H9 (cell line): ENCODE results near the gene DSCAM. TPM values are rescaled to one million over a fixed set of nuclear protein-coding genes. Genes with fewer than 3 reads are reported as not detected.

Experiments
- DNase-seq: peaks from one replicate; pipeline ENCODE4 v3.0.0-alpha.2; 2017
- H2AFZ ChIP-seq: one replicate; pipeline ENCODE4 v1.6.1; 2013; ENCODE audit warnings: mild to moderate bottlenecking, low read length, control low read depth, moderate library complexity
- H2AK5ac ChIP-seq: 2 replicates; pipeline ENCODE4 v1.6.1; 2013; ENCODE audit warnings: low read length, control low read depth, mixed read lengths; ENCODE audit not compliant: insufficient read length
- H2BK120ac ChIP-seq: one replicate; pipeline ENCODE4 v1.6.1; 2013; ENCODE audit warnings: low read depth, mild to moderate bottlenecking, low read length, control low read depth, inconsistent platforms; ENCODE audit not compliant: poor library complexity, severe bottlenecking
- H2BK12ac ChIP-seq: 2 replicates; pipeline ENCODE4 v1.6.1; 2013; ENCODE audit warnings: low read length, control low read depth, mixed read lengths, low read depth; ENCODE audit not compliant: insufficient read length
- H2BK15ac ChIP-seq: 2 replicates; pipeline ENCODE4 v1.6.1; 2013; ENCODE audit warnings: low read depth, low read length, control low read depth
- H2BK20ac ChIP-seq: one replicate; pipeline ENCODE4 v1.6.1; 2013; ENCODE audit warnings: low read depth, mild to moderate bottlenecking, low read length, control low read depth, inconsistent platforms; ENCODE audit not compliant: poor library complexity, severe bottlenecking
- H2BK5ac ChIP-seq: 2 replicates; pipeline ENCODE4 v1.6.1; 2013; ENCODE audit warnings: low read length, control low read depth, mixed read lengths; ENCODE audit not compliant: insufficient read length
- H3K14ac ChIP-seq: 2 replicates; pipeline ENCODE4 v1.6.1; 2013; ENCODE audit warnings: low read length, control low read depth; ENCODE audit not compliant: insufficient read depth
- H3K18ac ChIP-seq: 2 replicates; pipeline ENCODE4 v1.6.1; 2013; ENCODE audit warnings: low read depth, mild to moderate bottlenecking, mixed read lengths, low read length, control low read depth; ENCODE audit not compliant: insufficient read length
- H3K23ac ChIP-seq: 2 replicates; pipeline ENCODE4 v1.6.1; 2013; ENCODE audit warnings: low read length, control low read depth, mixed read lengths, low read depth; ENCODE audit not compliant: insufficient read length
- H3K23me2 ChIP-seq: 2 replicates; pipeline ENCODE4 v1.6.1; 2013; ENCODE audit warnings: low read depth, mild to moderate bottlenecking, mixed read lengths, low read length, control low read depth; ENCODE audit not compliant: insufficient read length, poor library complexity, severe bottlenecking
- H3K27ac ChIP-seq: 2 replicates; pipeline ENCODE4 v1.5.1; 2013; ENCODE audit warnings: low read length, control low read depth, mixed read lengths, low read depth; ENCODE audit not compliant: insufficient read length
- H3K27me3 ChIP-seq: 2 replicates; pipeline ENCODE4 v1.6.1; 2013; ENCODE audit warnings: low read length, control low read depth, inconsistent platforms; ENCODE audit not compliant: insufficient read depth
- H3K4ac ChIP-seq: 2 replicates; pipeline ENCODE4 v1.6.1; 2013; ENCODE audit warnings: low read depth, mild to moderate bottlenecking, control low read depth, inconsistent platforms, low read length, moderate library complexity
- H3K4me1 ChIP-seq: 2 replicates; pipeline ENCODE4 v1.6.1; 2013; ENCODE audit warnings: low read length, control low read depth, inconsistent platforms; ENCODE audit not compliant: insufficient read depth
- H3K4me2 ChIP-seq: 2 replicates; pipeline ENCODE4 v1.6.1; 2013; ENCODE audit warnings: low read length, control low read depth, mixed read lengths; ENCODE audit not compliant: insufficient read length, insufficient read depth
- H3K56ac ChIP-seq: 2 replicates; pipeline ENCODE4 v1.6.1; 2013; ENCODE audit warnings: low read depth, mild to moderate bottlenecking, mixed read lengths, low read length, control low read depth; ENCODE audit not compliant: insufficient read length
- H3K79me1 ChIP-seq: 2 replicates; pipeline ENCODE4 v1.6.1; 2013; ENCODE audit warnings: low read depth, mild to moderate bottlenecking, moderate library complexity, low read length, control low read depth, inconsistent platforms; ENCODE audit not compliant: insufficient read depth, poor library complexity, severe bottlenecking
- H3K79me2 ChIP-seq: 2 replicates; pipeline ENCODE4 v1.6.1; 2013; ENCODE audit warnings: low read length, control low read depth, inconsistent platforms; ENCODE audit not compliant: insufficient read depth
- H3K9ac ChIP-seq: 2 replicates; pipeline ENCODE4 v1.6.1; 2013; ENCODE audit warnings: low read length, control low read depth, mixed read lengths; ENCODE audit not compliant: insufficient read length; ENCODE audit errors: extremely low read depth
- H3K9me3 ChIP-seq: one replicate; pipeline ENCODE4 v1.6.1; 2013; ENCODE audit warnings: low read depth, low read length, inconsistent platforms; ENCODE audit not compliant: control insufficient read depth
- H3T11ph ChIP-seq: one replicate; pipeline ENCODE4 v1.6.1; 2013; ENCODE audit warnings: mild to moderate bottlenecking, low read length, control low read depth, inconsistent platforms
- H4K20me1 ChIP-seq: one replicate; pipeline ENCODE4 v1.6.1; 2013; ENCODE audit not compliant: control insufficient read depth, insufficient read length, insufficient read depth
- H4K5ac ChIP-seq: 2 replicates; pipeline ENCODE4 v1.6.1; 2013; ENCODE audit warnings: low read depth, mild to moderate bottlenecking, mixed read lengths, low read length, control low read depth; ENCODE audit not compliant: insufficient read length
- H4K8ac ChIP-seq: replicated peaks from 2 replicates; pipeline ENCODE4 v1.6.1; 2013; ENCODE audit warnings: low read length, control low read depth, mixed read lengths, low read depth; ENCODE audit not compliant: insufficient read length
- H4K91ac ChIP-seq: 2 replicates; pipeline ENCODE4 v1.6.1; 2013; ENCODE audit warnings: low read depth, mild to moderate bottlenecking, moderate library complexity, mixed read lengths, low read length, control low read depth; ENCODE audit not compliant: insufficient read length
- H3K27ac Mint-ChIP-seq, 3 experiments: 2 replicates in 2 of 3; 3 replicates in 1 of 3; pipeline ENCODE4 v1.8.0; 2020 to 2021; ENCODE audit warnings: mixed read lengths in 3 of 3, mild to moderate bottlenecking in 1 of 3, moderate library complexity in 1 of 3
- H3K27me3 Mint-ChIP-seq: 2 replicates; pipeline ENCODE4 v1.8.0; 2021; ENCODE audit warnings: low read depth, mild to moderate bottlenecking, moderate library complexity, mixed read lengths
- H3K36me3 Mint-ChIP-seq, 3 experiments: 2 replicates in 2 of 3; 3 replicates in 1 of 3; pipeline ENCODE4 v1.8.0; 2020 to 2021; ENCODE audit warnings: low read depth in 3 of 3, mixed read lengths in 3 of 3; ENCODE audit not compliant: insufficient read depth in 1 of 3
- H3K4me1 Mint-ChIP-seq, 2 experiments: 2 replicates each; pipeline ENCODE4 v1.8.0; 2020; ENCODE audit warnings: mixed read lengths in 2 of 2
- H3K4me3 Mint-ChIP-seq, 2 experiments: 2 replicates in 1 of 2; 3 replicates in 1 of 2; pipeline ENCODE4 v1.8.0; 2020 to 2021; ENCODE audit warnings: mild to moderate bottlenecking in 2 of 2, mixed read lengths in 2 of 2, moderate library complexity in 1 of 2
- H3K9me3 Mint-ChIP-seq, 2 experiments: 2 replicates in 1 of 2; 3 replicates in 1 of 2; pipeline ENCODE4 v1.8.0; 2020; ENCODE audit warnings: mild to moderate bottlenecking in 2 of 2, mixed read lengths in 2 of 2, moderate library complexity in 1 of 2
- CTCF ChIP-seq: fragments of 200-600 bp; sonication (generic); conservative IDR thresholded peaks from 3 replicates; pipeline ENCODE4 v1.8.0; 2021; ENCODE audit warnings: antibody characterized with exemption, mild to moderate bottlenecking
- WGBS: extraction: QIAGEN DNeasy Blood & Tissue Kit; methylation state at CpG from one replicate; pipeline ENCODE4 v1.1.7; 2013; ENCODE audit warnings: missing lambda C conversion rate, low lambda C conversion rate, mixed read lengths; ENCODE audit not compliant: insufficient read length; ENCODE audit errors: extremely low coverage; 5-methylcytosine and 5-hydroxymethylcytosine counted together
- total RNA-seq: library from RNA; stranded (reverse); gene quantifications from 2 replicates; pipeline ENCODE4 v1.2.1, GENCODE V29; 2021

Gene DSCAM
- total RNA-seq, 1 experiment from 2014 or later: 0.17 TPM

- Histone ChIP-seq H3K9me3 (no peaks in the 10 kb centered on the region), H3K79me1 (no peaks in the 10 kb centered on the region), H2BK5ac (no peak overlapping the region), H3K9ac (no peak overlapping the region), H2AK5ac (no peak overlapping the region), H4K20me1 (no peaks in the 10 kb centered on the region), H3K14ac (no peak overlapping the region), H3K4ac (no peak overlapping the region), H3K79me2 (no peaks in the 10 kb centered on the region), H4K5ac (no peak overlapping the region), H3K23me2 (no peaks in the 10 kb centered on the region), H4K8ac (no peak overlapping the region), H3K18ac (no peak overlapping the region), H3K23ac (no peak overlapping the region), H3T11ph (no peak overlapping the region), H3K56ac (no peak overlapping the region), H3K27me3 (no peaks in the 10 kb centered on the region), H2BK12ac (no peak overlapping the region), H2BK15ac (no peak overlapping the region), H2AFZ (no peak overlapping the region), H4K91ac (no peak overlapping the region), H2BK20ac (no peak overlapping the region), H3K27ac (no peak overlapping the region), H2BK120ac (no peak overlapping the region), H3K4me2 (no peak overlapping the region), H3K4me1 (no peaks in the 10 kb centered on the region; the same call in 1 of the 2 replicates)
- TF ChIP-seq CTCF: no peak
- peaks cover 0 to 2% of the 10 kb centered on the region in 2 experiments; a peak in 1 of 5 replicates for H3K9me3 Mint-ChIP-seq
- peaks cover 2% of the 10 kb centered on the region; the same call in 1 of the 2 replicates for H3K27me3 Mint-ChIP-seq
- H3K4me3 Mint-ChIP-seq: no peak overlapping the region
- DNase-seq: peak; percentile 41
- no peak overlapping the region for H3K27ac Mint-ChIP-seq
- no peaks in the 10 kb centered on the region for H3K36me3 Mint-ChIP-seq
- no CpG with 5 or more reads among the region's 2 CpGs for WGBS
- H3K4me1 Mint-ChIP-seq: no peaks in the 10 kb centered on the region
Measured at GRCh38 chr21:40752125-40752524, 94.8 kb downstream of the DSCAM start.
